ENCODE data around the gene IPMK.

DNA sequence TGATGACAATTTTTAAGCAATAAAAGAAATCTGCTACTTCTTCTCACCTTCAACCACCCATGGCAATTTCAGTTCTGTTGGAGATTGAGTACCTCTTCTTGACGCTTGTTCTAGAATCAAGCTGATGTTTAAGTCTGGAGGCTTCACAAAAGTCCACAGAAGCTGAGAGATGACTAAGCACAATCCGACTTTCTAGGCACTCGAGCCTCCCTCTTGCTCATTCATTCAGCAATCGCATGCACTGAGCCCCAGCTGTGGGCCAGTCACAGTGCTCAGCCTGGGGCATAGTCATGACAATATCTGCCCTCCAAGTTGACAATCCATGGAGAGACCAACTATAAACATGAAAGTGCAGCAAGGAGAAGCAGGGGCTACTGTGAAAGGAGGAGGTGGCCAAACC is 103.2 kb downstream of the IPMK start:
- TF ChIP-seq EZH2 (IDR thresholded peaks at IDR 0.05; ENCODE audit: borderline replicate concordance, low read length): no peak
- TF ChIP-seq, protein P1, sequence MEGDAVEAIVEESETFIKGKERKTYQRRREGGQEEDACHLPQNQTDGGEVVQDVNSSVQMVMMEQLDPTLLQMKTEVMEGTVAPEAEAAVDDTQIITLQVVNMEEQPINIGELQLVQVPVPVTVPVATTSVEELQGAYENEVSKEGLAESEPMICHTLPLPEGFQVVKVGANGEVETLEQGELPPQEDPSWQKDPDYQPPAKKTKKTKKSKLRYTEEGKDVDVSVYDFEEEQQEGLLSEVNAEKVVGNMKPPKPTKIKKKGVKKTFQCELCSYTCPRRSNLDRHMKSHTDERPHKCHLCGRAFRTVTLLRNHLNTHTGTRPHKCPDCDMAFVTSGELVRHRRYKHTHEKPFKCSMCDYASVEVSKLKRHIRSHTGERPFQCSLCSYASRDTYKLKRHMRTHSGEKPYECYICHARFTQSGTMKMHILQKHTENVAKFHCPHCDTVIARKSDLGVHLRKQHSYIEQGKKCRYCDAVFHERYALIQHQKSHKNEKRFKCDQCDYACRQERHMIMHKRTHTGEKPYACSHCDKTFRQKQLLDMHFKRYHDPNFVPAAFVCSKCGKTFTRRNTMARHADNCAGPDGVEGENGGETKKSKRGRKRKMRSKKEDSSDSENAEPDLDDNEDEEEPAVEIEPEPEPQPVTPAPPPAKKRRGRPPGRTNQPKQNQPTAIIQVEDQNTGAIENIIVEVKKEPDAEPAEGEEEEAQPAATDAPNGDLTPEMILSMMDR (conservative IDR thresholded peaks at IDR 0.05 in 1 of 2, IDR thresholded peaks at IDR 0.05 in 1 of 2; ENCODE audit: extremely low read depth in 1 of 2, insufficient read depth in 1 of 2, low read depth in 1 of 2, low read length in 2 of 2): no peak
